Gastrocnemius medialis (tissue), 4 donors: ENCODE results near the gene CCDC154.

ENCODE experiments used
- POLR2A ChIP-seq, 2 donors: fragments of 450-650 bp; IDR thresholded peaks; one replicate each; pipeline ENCODE4 v1.6.1; 2017; ENCODE audit warnings: antibody characterized with exemption in 2 of 2, mild to moderate bottlenecking in 2 of 2, moderate library complexity in 2 of 2
- TF ChIP-seq, protein P1 (sequence below), 5 experiments: fragments of 450-650 bp in 3 of 5; fragments of 200-600 bp in 2 of 5; sonication (generic) in 2 of 5; IDR thresholded peaks in 4 of 5; conservative IDR thresholded peaks in 1 of 5; 1 replicate in 4 of 5; 2 replicates in 1 of 5; pipeline ENCODE4 v1.5.1; 2016 to 2019; ENCODE audit warnings: antibody characterized with exemption in 5 of 5, mild to moderate bottlenecking in 3 of 5, moderate library complexity in 3 of 5

DNA sequence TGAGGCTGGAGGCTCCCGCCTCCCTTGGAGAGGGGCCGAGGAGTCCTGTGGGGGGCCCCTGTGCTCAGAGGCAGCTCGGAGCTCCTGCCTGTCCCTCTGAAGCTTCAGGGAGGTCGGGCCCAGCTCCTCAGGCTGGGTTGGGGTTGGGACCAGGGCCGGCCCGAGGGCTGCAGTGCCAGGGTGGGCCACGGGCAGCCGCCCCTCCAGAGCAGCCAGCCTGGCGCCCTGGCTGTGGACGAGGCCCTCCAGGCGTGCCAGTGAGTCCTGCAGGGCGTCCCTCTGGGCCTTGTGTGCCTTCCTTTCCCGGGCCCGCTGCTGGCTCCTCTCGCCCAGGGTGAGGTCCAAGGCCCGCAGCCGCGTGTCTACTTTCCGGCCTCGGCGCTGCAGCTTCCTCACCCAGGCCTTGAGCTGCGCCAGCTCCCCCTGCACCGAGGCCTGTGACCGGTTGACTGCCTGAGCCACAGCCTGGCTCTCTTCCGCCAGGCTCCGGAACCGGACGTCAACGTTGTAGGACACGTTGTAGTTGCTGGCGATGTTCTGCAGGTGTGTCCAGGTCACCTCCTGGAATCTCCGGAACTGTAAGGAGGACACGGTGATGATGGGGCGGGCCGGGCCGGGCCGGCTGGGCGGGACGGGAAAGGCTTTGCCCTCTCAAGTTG is 43.2 kb upstream of the CCDC154 start:
- TF ChIP-seq, protein P1, sequence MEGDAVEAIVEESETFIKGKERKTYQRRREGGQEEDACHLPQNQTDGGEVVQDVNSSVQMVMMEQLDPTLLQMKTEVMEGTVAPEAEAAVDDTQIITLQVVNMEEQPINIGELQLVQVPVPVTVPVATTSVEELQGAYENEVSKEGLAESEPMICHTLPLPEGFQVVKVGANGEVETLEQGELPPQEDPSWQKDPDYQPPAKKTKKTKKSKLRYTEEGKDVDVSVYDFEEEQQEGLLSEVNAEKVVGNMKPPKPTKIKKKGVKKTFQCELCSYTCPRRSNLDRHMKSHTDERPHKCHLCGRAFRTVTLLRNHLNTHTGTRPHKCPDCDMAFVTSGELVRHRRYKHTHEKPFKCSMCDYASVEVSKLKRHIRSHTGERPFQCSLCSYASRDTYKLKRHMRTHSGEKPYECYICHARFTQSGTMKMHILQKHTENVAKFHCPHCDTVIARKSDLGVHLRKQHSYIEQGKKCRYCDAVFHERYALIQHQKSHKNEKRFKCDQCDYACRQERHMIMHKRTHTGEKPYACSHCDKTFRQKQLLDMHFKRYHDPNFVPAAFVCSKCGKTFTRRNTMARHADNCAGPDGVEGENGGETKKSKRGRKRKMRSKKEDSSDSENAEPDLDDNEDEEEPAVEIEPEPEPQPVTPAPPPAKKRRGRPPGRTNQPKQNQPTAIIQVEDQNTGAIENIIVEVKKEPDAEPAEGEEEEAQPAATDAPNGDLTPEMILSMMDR (IDR thresholded peaks at IDR 0.05 in 4 of 5, conservative IDR thresholded peaks at IDR 0.05 in 1 of 5): no peak
- TF ChIP-seq POLR2A (IDR thresholded peaks at IDR 0.05): no peak
